Esophagus squamous epithelium (tissue), 4 donors: ENCODE measurements around the gene RSAD1.

Source experiments
- POLR2A ChIP-seq, 4 donors: fragments of 450-650 bp; IDR thresholded peaks; one replicate each; pipeline ENCODE4 v1.6.1; 2017; ENCODE audit warnings: antibody characterized with exemption in 4 of 4, mild to moderate bottlenecking in 4 of 4, moderate library complexity in 3 of 4
- TF ChIP-seq, protein P1 (sequence below), 6 experiments: fragments of 450-650 bp in 4 of 6; fragments of 200-600 bp in 2 of 6; sonication (generic) in 2 of 6; IDR thresholded peaks; one replicate each; pipeline ENCODE4 v1.5.1; 2016 to 2019; ENCODE audit warnings: antibody characterized with exemption in 6 of 6, mild to moderate bottlenecking in 4 of 6, moderate library complexity in 4 of 6

DNA sequence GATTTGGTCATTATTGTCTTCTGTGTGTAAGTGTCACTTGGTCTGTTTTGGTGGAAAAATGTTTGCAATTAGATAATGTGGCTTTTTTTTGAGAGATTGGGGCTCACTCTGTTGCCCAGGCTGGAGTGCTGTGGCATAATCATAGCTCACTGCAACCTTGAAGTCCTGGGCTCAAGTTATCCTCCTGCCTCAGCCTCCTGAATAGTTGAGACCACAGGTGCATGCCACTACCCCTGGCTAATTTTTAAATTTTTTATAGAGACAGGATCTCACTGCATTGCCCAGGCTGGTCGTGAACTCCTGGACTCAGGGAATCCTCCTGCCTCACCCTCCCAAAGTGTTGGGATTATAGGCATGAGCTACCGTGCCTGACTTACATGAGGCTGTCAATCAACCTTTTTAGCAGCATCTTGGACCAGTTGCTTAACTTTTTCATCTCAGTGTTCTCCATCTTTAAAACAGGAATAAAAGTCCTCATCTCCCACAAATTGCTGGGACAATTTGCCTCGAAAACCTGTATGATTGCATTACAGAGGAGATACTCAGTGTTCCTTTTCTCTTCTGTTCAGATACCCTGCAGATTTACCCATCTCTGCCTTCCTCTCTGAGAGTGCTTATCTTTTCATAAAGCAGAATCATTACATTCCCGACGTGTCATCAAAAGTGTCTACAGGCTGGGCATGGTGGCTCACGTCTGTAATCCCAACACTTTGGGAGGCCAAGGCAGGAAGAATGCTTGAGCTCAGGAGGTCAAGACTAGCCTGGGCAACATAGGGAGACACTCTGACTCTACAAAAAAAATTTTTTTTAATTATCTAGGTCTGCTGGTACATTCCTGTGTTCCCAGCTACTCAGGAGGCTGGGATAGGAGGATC is 33.6 kb upstream of the RSAD1 start:
- TF ChIP-seq, protein P1, sequence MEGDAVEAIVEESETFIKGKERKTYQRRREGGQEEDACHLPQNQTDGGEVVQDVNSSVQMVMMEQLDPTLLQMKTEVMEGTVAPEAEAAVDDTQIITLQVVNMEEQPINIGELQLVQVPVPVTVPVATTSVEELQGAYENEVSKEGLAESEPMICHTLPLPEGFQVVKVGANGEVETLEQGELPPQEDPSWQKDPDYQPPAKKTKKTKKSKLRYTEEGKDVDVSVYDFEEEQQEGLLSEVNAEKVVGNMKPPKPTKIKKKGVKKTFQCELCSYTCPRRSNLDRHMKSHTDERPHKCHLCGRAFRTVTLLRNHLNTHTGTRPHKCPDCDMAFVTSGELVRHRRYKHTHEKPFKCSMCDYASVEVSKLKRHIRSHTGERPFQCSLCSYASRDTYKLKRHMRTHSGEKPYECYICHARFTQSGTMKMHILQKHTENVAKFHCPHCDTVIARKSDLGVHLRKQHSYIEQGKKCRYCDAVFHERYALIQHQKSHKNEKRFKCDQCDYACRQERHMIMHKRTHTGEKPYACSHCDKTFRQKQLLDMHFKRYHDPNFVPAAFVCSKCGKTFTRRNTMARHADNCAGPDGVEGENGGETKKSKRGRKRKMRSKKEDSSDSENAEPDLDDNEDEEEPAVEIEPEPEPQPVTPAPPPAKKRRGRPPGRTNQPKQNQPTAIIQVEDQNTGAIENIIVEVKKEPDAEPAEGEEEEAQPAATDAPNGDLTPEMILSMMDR (IDR thresholded peaks at IDR 0.05), result no peak
- TF ChIP-seq POLR2A (IDR thresholded peaks at IDR 0.05), result no peak
